ENCODE results near the gene ERAL1.
"Not testable (repeated sequence)": the region's sequence is repeated elsewhere in the genome, so short reads cannot be mapped to it uniquely, and the experiment has no call there.

Gene ERAL1

DNA sequence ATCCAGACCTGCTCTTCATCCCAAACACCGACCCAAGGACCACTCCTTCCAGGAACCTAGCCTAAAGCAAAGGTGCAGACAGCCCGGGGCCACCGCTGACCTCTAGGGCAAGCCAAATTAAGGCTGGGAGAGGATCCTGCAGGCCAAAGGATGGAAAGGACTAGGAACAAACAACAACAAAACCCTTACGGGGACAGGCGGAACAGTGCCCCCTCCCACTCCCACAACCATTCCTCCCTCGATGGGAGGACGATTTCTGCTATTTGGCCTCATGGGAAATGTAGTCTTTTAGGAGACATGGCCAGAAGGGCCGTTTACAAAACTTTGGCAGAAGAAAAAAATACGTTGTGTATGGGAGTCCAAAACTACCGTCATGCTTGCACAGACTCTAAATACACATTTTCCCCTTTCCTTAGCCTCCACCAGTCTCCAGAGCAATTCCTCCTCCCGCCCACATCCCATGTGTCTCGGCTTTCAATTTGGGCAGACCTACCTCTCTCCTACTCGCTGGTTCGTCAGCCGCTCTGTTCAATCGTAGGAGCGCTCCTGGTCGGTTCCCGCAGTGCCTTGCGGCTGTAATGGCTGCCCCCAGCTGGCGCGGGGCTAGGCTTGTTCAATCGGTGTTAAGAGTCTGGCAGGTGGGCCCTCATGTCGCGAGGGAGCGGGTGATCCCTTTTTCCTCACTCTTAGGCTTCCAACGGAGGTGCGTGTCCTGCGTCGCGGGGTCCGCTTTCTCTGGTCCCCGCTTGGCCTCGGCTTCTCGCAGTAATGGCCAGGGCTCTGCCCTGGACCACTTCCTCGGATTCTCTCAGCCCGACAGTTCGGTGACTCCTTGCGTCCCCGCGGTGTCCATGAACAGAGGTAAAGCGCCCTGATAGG is at the start of gene ERAL1:
Gene ERAL1 (plus strand): TSS at position 560 of the 879 bp plus-strand sequence. CDS start 19 bp downstream, at position 579.
- peak; percentile 56 to 69 (median 58) for DNase-seq (ENCODE audit: low read depth in 3 of 3, low spot score in 1 of 3)

DNA sequence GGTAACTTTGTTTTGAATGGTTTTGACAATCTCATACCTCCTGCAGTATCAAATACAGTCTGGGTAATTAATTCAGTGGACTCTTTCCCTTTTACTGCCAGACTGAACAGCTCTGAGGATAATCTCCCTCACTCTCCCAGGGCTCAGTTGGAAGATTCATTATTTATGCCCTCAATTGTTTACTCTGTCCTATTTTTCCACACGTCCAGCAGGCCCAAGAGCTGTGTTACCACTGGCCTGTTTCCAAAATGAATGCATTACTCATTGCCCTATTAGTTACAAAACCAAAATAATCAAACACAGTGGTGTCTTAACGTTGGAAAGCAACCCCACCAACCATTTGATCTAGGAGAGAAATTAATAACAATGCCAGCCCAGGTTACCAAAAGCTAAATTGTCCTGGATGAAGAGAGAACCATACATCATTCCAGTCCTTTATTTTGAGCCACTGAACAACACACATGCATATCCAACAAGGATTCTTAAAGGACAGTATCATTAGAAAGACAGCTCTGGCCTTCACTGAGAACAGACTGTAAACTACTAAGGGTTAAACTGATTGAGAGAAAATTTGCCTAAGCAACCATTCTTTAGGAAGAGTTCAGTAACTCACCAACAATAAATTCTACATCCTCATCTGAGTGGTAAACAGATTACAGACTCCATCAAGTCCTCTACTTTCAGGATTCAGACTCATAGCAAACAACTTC is 46.7 kb upstream of the ERAL1 start:
- DNase-seq (ENCODE audit: low read depth in 3 of 3, low spot score in 1 of 3): no peak

DNA sequence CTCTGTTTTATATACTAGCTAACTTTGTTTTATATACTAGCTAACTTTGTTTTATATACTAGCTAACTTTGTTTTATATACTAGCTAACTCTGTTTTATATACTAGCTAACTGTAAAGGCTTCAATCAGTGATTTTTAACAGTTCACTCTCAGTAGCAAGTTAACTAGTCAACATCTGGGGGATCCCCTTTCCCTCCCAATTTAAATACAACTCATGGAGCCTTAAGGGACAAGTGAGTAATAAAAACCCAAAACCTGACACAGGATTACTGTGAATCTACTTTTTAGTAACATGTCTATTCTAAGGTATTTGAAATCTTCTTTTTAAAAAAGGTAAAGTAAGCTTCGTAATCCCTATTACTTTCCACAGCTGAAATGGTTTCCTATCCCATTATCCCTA is 44.4 kb upstream of the ERAL1 start:
- no peak for DNase-seq (ENCODE audit: low read depth in 3 of 3, low spot score in 1 of 3)

DNA sequence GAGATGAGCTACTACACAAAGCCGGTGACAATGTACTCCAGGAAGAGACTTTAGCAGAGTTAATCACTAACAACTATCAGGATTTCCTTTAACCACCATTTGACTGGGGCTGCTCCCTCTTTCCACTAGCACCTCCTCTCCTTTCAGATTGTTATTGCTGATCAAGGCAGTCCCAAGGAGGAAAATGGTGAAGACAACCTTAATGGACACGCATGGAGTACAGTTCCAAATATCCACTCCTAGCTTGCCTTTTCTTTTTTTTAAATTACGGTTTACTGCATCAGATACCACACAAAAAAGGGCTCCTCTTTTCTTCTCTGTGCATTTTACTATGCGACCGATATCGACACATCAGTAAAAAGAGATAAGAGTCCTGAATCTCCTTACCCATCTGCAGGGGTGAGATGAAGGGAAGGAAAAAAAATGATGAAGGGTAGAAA is 43.1 kb upstream of the ERAL1 start:
- DNase-seq (ENCODE audit: low read depth in 3 of 3, low spot score in 1 of 3): no peak

DNA sequence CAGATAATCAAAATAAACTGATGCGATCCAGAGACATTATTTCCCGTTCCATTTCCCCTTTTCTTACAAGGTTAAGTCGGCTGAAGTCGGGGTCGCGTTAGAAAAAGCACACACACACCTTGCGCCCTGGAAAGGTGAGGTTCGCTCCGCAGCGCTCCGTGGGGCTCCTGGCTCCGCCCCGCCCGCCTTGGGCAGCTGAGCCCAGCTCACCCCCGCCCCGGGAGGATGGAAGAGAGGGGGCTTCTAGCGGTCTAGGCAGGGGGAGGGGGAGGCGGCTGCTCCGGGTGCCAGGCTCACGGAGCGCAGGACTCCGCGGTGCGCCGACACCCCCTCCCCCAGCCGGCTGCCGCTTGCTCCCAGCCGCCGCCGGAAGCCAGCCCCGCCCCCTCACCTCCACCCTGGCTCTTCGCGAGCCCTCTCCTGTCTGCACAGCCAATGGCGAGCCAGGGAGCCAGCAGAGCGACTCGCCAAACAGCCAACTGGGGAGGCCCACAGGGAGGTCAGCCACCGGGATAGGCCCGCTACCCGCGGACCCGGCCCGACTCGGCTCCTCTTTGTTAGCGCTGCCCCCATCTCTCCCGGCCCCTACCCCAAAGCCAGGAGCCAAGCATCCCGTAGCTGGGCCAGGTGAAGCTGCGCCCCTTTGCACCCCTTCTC is 42.6 kb upstream of the ERAL1 start:
- peak; percentile 86 to 92 (median 89) for DNase-seq (ENCODE audit: low read depth in 3 of 3, low spot score in 1 of 3)

DNA sequence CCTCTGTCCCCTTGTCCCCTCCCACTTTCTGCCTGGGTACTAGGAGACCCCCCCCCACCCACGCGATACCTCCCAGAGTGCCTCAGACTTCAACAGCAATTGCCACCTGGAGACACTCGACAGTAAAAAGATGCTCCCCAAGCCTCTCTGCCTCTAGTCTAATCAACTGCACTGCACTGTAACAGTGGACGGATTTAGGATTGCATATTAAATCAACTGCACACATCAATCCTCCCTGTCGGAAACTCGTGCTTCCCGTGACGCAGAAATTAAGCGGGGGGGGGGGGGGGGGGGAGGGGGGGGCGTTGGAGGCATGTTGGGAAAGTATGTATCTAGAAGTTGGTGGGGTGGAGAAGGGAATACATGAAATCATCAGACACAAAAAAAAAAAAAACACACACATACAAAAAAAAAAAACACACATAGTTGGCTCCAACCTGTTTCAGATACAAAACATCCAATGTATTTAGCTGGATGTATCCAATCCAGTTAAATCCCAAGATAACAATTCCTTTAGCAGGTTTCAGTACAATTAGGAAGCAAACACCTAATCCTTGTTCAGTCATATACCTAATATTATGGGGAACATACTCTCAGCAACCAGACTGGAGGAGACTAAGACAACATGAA is 42.0 kb upstream of the ERAL1 start:
- DNase-seq (ENCODE audit: low read depth in 3 of 3, low spot score in 1 of 3): no peak

DNA sequence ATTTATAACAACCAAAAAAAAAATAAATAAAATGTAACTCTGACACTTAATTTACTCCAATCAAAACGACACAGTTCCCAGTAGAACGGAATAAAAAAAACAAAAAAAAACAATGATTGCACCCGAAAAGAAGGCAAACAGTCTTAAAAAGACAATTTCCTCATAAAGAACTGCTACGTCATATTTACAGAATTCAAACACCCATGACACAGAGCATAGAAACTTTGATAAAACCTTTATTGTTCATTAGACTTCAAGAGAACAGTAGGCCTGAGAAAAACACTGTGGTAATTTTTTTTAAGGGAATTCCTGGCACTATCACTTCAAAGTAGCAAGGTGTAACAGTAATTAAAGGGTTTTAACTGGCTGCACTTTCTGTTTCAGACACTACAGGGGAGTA is 38.3 kb upstream of the ERAL1 start:
- DNase-seq (ENCODE audit: low read depth in 3 of 3, low spot score in 1 of 3): no peak

DNA sequence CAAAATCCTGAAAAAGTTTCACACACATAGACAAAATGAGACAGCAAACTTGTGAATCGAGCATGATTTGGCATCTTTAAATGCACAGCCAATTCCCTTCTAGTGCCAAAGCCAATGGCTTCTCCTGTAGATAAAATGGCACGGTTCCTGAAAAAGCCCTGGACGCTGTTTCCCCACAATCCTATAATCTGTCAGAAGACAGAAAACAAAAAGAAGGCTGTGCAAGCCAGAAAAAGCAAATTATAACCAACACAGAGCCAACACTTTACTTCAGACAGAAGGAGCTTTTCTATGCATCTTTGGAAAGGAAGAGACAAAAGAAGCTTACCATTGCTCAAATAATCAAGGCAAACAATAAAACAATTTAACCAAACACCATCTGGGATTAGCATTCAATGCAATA is 36.0 kb upstream of the ERAL1 start:
- DNase-seq (ENCODE audit: low read depth in 3 of 3, low spot score in 1 of 3): no peak

DNA sequence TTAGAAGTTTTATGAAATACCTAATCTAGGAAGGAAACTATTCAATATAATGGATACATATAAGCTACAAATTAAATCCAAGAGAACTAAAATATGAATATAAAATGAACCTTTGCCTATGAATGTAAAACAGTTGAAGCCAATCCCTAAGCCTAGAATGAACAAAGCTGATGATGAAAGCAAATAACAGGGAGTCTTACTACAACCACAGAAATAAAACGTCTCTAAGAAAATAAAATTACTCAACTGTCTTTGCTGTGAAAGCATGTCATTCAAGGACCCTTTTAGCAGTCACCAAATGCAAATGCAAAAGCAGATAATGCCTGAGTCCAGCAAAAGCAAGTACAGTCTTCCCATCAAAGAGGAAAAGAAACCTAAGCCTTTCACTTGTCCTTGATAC is 35.2 kb upstream of the ERAL1 start:
- DNase-seq (ENCODE audit: low read depth in 3 of 3, low spot score in 1 of 3): no peak

DNA sequence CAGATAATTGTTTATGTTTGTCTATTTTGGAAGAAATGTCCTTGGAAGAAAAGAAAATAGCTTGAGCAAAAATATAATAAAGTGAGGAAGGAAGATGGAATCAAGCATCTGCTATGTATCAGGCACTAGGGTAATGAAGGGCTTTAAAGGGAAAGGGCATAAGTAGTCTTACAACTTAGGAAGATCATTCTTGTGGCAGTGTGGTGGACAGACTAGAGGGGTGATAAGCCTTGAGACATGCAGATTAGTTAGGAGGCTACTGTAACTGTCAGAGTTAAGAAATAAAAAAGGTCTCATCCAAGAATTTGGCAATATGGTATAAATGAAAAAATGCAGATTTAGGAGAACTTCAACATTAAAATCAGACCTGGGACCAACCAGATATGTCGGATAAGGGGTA is 27.1 kb upstream of the ERAL1 start:
- no peak for DNase-seq (ENCODE audit: low read depth in 3 of 3, low spot score in 1 of 3)

DNA sequence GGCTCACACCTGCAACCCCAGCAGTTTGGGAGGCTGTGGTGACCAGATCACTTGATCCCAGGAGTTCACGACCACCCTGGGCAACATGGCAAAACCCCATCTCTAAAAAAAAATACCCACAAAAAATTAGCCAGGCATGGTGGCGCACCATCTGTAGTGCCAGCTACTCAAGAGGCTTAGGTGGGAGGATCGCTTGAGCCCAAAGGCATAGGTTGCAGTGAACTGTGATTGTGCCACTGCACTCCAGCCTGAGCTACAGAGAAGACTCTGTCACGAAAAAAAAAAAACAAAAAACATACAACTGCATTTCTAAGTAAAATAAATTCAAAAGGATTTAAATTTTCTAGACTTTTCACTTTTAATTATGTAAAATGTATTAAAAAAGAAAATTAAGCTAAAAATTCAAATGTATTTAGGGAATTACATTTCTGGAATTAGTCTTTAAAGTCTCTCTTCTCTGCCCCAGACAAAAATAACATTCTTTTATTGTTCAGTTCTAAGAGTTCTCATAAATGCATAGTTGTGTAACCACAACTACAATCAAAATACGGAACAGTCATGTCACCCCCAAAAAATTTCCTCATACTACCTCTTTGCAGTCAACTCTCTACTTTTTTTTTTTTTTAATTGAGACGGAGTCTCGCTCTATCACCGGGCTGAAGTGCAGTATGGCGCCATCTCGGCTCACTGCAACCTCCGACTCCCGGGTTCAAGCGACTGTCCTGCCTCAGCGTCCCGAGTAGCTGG is 26.3 kb upstream of the ERAL1 start:
- DNase-seq (ENCODE audit: low read depth in 3 of 3, low spot score in 1 of 3): no peak

DNA sequence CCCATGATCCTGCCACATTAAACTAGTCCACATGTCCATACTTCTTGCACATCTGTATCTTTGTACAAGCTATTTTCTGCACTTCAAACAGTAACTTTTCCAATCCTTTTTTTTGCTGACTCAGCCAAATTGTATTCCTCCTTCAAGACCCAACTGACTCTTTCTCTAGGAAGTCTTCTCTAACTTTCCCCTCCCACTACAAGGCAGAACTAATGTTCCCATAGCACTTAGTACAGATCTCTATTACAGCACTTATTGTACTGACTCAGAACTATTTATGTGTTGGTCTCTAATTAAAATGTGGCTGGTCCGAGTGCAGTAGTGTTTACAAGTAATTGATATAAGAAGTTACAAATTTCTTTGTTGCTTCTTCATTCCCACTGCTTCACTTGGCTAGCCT is 20.4 kb upstream of the ERAL1 start:
- no peak for DNase-seq (ENCODE audit: low read depth in 3 of 3, low spot score in 1 of 3)

DNA sequence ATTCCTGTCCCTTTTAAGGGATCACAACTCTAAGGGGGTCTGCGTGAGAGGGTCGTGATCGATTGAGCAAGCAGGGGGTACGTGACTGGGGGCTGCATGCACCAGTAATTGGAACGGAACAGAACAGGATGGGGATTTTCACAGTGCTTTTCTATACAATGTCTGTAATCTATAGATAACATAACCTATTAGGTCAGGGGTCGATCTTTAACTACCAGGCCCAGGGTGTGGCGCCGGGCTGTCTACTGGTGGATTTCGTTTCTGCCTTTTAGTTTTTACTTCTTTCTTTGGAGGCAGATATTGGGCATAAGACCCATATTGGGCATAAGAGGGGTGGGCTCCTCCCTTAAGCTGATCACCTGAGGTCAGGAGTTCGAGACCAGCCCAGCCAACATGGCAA is 18.3 kb upstream of the ERAL1 start:
- DNase-seq (ENCODE audit: low read depth in 3 of 3, low spot score in 1 of 3): not testable (repeated sequence)

DNA sequence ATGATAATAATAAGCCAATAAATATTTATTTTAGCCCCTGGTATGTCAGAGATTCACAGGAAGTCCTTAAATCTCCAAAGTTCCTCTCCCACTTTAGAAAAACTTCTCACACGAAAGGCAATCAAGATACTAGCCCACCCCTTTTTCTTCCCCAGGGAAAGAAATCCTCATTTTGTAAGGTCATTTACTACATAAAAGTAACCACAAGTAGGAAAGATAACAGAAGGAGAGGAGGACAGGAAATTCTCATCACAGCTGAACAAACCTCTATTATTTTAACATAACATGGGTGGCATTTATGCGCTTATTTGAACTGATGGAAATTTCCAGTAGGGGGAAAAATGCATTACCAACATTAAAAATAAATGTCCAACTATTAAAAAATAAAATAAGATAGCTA is 15.6 kb upstream of the ERAL1 start:
- DNase-seq (ENCODE audit: low read depth in 3 of 3, low spot score in 1 of 3): no peak

DNA sequence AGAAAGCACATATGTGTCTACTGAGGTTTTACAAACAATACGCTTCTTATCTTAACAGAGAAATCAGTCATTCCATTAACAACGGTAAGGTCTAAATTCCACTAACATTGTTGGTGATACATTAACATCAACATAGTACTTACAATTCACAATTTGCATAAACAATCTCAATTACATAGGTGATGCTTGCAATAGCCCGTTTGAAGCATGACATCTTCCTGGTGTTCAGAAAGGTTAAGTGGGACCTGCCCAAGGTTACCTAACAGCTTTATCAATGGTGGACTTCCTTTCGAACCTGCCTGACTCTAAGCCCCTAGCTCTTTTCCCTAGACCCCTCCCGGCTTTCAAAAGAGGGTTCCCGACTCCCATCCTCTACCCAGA is 12.9 kb upstream of the ERAL1 start:
- no peak for DNase-seq (ENCODE audit: low read depth in 3 of 3, low spot score in 1 of 3)

DNA sequence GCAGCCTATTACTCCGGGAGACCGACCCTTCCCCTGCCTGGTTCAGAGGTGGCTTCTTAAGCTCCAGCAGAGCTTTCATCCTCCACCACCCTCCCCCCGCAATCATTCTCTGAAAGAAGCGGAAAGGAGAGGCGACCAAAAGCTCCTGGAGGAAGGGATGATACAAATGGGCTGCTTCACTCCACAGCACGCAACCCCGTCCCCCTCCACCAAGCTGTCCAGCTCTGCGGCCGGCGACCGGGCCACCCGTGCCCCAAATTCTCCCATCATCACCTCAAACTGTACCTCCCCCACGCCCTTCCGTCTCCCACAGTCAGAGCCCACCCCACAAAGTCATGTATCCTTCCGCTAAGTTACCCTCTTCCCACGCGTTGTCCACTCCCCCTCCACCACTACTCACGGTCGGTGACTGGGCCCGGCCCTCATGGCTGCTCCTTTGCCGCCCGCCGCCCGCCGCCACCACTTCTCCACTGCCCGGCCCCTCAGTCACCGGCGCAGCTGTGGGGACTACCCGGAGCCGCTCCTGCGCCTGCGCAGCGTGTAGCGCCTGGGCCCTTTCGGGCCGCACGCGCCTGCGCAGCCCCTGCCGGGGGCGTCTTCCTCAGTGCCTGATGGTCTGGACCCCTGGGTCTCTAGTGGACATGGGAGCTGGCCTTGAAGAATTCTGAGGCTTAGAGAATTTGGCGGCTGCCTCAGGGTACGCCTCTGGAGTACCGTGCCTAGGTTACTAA is 12.4 kb upstream of the ERAL1 start, which contains the start of gene FAM222B:
Gene FAM222B (minus strand): TSS at position 509 of the 731 bp plus-strand sequence. CDS start 76,123 bp downstream, outside the sequence.
- peak; percentile 66 to 80 (median 72) for DNase-seq (ENCODE audit: low read depth in 3 of 3, low spot score in 1 of 3)

DNA sequence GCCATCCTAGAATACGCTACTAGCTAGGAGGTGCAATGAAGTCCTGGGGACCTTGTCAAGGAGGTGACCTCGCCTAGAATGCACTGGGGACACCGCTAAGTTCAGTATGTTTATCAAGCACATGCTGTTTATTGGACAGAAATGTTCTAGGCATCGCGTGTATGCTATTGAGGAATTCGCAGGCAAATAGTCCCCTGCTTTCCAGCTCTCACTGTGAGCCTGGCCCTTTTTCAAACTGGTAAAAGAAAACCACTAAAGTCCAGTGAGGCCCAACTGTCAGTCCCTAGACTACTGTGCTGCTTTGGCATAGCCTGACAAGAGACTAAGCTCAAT is 11.0 kb upstream of the ERAL1 start:
- DNase-seq (ENCODE audit: low read depth in 3 of 3, low spot score in 1 of 3): no peak

DNA sequence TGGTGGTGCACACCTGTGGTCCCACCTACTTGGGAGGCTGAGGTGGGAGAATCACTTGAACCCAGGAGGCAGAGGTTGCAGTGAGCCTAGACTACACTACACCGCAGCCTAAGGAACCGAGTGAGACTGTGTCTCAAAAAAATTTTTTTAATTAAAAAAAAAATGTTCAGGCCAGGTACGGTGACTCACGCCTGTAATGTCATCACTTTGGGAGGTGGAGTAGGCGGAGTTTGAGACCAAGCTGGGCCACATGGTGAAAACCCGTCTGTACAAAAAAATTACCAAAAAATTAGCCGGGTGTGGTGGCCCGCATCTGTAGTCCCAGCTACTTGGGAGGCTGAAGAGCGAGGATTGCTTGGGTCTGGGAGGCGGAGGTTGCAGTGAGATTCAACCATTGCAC is 8.6 kb upstream of the ERAL1 start:
- no peak for DNase-seq (ENCODE audit: low read depth in 3 of 3, low spot score in 1 of 3)

DNA sequence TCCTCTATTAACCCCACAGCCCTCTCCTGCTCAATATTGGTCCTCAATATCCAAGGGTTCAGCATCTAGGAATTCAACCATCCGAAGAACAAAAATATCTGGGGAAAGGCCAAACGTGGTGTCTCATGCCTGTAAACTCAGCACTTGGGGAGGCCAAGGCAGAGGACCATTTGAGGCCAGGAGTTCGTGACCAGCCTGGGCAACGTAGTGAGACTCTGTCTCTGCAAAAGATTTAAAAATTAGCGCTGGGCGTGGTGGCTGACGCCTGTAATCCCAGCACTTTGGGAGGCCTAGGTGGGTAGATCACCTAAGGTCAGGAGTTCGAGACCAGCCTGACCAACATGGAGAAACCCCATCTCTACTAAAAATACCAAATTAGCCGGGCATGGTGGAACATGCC is 8.1 kb upstream of the ERAL1 start:
- not testable (repeated sequence) for DNase-seq (ENCODE audit: low read depth in 3 of 3, low spot score in 1 of 3)

DNA sequence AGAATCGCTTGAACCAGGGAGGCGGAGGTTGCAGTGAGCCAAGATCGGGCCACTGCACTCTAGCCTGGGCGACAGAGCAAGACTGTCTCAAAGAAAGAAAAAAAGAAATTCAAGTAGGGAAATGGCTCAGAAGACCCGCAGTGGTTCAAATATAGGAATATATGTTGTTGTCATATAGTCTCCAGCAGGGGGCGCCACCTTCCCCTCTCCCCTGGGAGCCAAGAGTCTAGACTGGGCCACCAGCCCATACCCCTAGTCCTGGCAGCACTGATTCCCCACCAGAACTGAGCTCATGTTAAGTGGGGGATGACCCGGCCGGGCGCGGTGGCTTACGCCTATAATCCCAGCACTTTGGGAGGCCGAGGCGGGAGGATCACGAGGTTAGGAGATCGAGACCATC is 6.1 kb upstream of the ERAL1 start:
- peak in 2 of 3 donors; percentile 21 to 57 for DNase-seq (ENCODE audit: low read depth in 3 of 3, low spot score in 1 of 3)
